Smooth muscle cell (in vitro differentiated cells): ENCODE results near the gene SCNN1B. TPM values are rescaled to one million over a fixed set of nuclear protein-coding genes. Genes with fewer than 3 reads are reported as not detected.

Source experiments
- DNase-seq: peaks from one replicate; lab custom pipeline; 2025; ENCODE audit not compliant: unreplicated experiment; lab: John Stamatoyannopoulos, UW
- H2AFZ ChIP-seq: fragments of 200-600 bp; sonication (generic); 2 replicates; pipeline ENCODE4 v1.6.0; 2016; ENCODE audit warnings: antibody characterized with exemption, low read depth, mild to moderate bottlenecking
- H3F3A ChIP-seq: fragments of 200-600 bp; sonication (generic); 2 replicates; pipeline ENCODE4 v1.6.0; 2017; ENCODE audit warnings: antibody characterized with exemption, low read depth
- H3K27ac ChIP-seq: fragments of 200-600 bp; sonication (generic); 2 replicates; pipeline ENCODE4 v1.5.1; 2016; ENCODE audit warnings: low read depth, mild to moderate bottlenecking
- H3K27me3 ChIP-seq: fragments of 200-600 bp; sonication (generic); 2 replicates; pipeline ENCODE4 v1.6.1; 2016; ENCODE audit warnings: low read depth, mild to moderate bottlenecking
- H3K36me3 ChIP-seq: fragments of 200-600 bp; sonication (generic); 2 replicates; pipeline ENCODE4 v1.5.1; 2016; ENCODE audit warnings: low read depth
- H3K4me1 ChIP-seq: fragments of 200-600 bp; sonication (generic); 2 replicates; pipeline ENCODE4 v1.5.1; 2016; ENCODE audit warnings: low read depth
- H3K4me2 ChIP-seq: fragments of 200-600 bp; sonication (generic); 2 replicates; pipeline ENCODE4 v1.6.0; 2016; ENCODE audit warnings: mild to moderate bottlenecking
- H3K4me3 ChIP-seq: fragments of 200-600 bp; sonication (generic); 2 replicates; pipeline ENCODE4 v1.5.1; 2016; ENCODE audit warnings: mild to moderate bottlenecking
- H3K79me2 ChIP-seq: fragments of 200-600 bp; sonication (generic); 2 replicates; pipeline ENCODE4 v1.6.0; 2016; ENCODE audit warnings: low read depth, mild to moderate bottlenecking
- H3K9ac ChIP-seq: fragments of 200-600 bp; sonication (generic); 2 replicates; pipeline ENCODE4 v1.6.0; 2016; ENCODE audit warnings: low read depth
- H3K9me3 ChIP-seq: fragments of 200-600 bp; sonication (generic); replicated peaks from 2 replicates; pipeline ENCODE4 v1.5.1; 2016; ENCODE audit warnings: low read depth
- H4K20me1 ChIP-seq: fragments of 200-600 bp; sonication (generic); 2 replicates; pipeline ENCODE4 v1.6.0; 2016; ENCODE audit warnings: low read depth
- CTCF ChIP-seq: fragments of 200-600 bp; sonication (generic); IDR thresholded peaks from 2 replicates; pipeline ENCODE4 v1.5.1; 2017; ENCODE audit warnings: borderline replicate concordance, mild to moderate bottlenecking, antibody characterized with exemption; ENCODE audit not compliant: insufficient read depth, poor library complexity, severe bottlenecking
- WGBS: methylation state at CpG from one replicate; pipeline ENCODE4 v1.1.7; 2016; ENCODE audit warnings: low lambda C conversion rate; 5-methylcytosine and 5-hydroxymethylcytosine counted together
- polyA plus RNA-seq: library from polyadenylated mRNA; unstranded; fragments of >200 nt; fragmentation: Nextera tagmentation; extraction: Ambion mirVana; gene quantifications from 2 replicates; pipeline ENCODE4 v1.2.1, GENCODE V29; 2016
- total RNA-seq: library from RNA; depleted of rRNA; stranded (reverse); fragments of >200 nt; gene quantifications from 2 replicates; pipeline ENCODE4 v1.2.3, GENCODE V29; 2014

Gene SCNN1B
- total and polyA plus RNA-seq, 2 experiments from 2014 or later = not detected

GRCh38 chr16:23339787-23340186 lies 37.7 kb downstream of the SCNN1B start:
- TF ChIP-seq CTCF = no peak
- Histone ChIP-seq H3K27me3 (no peaks in the 10 kb centered on the region), H3K9ac (no peak overlapping the region), H3K79me2 (no peaks in the 10 kb centered on the region), H2AFZ (no peak overlapping the region), H3K4me1 (no peaks in the 10 kb centered on the region), H3K27ac (no peak overlapping the region), H3K4me3 (no peak overlapping the region), H4K20me1 (no peaks in the 10 kb centered on the region), H3K9me3 (no peaks in the 10 kb centered on the region), H3K36me3 (no peaks in the 10 kb centered on the region), H3K4me2 (no peak overlapping the region), H3F3A (no peaks in the 10 kb centered on the region)
- WGBS = 92% methylated on average over 3 of the region's 3 CpGs
- DNase-seq = no peak

GRCh38 chr16:23342083-23342640 lies 40.1 kb downstream of the SCNN1B start:
- H3K36me3 ChIP-seq = no peaks in the 10 kb centered on the region
- WGBS = 77% methylated on average over 5 of the region's 5 CpGs

GRCh38 chr16:23343643-23344612 lies 41.8 kb downstream of the SCNN1B start:
- WGBS = 60% methylated on average over 5 of the region's 5 CpGs
- no peaks in the 10 kb centered on the region for H3K36me3 ChIP-seq
- no peaks in the 10 kb centered on the region for H3K27me3 ChIP-seq
- DNase-seq = no peak
- no peak overlapping the region for H2AFZ ChIP-seq
- TF ChIP-seq CTCF = no peak
- no peak overlapping the region for H3K4me3 ChIP-seq
- no peaks in the 10 kb centered on the region for H3F3A ChIP-seq
- H4K20me1 ChIP-seq = no peaks in the 10 kb centered on the region
- H3K79me2 ChIP-seq = no peaks in the 10 kb centered on the region
- no peak overlapping the region for H3K27ac ChIP-seq
- H3K4me2 ChIP-seq = no peak overlapping the region
- H3K9me3 ChIP-seq = no peaks in the 10 kb centered on the region
- no peaks in the 10 kb centered on the region for H3K4me1 ChIP-seq
- H3K9ac ChIP-seq = no peak overlapping the region

More at GRCh38 chr16:23342083-23342640, 40.1 kb downstream of the SCNN1B start:
- H2AFZ ChIP-seq = no peak overlapping the region
- no peak overlapping the region for H3K27ac ChIP-seq
- no peaks in the 10 kb centered on the region for H3K27me3 ChIP-seq
- no peak for DNase-seq
- H3K4me2 ChIP-seq = no peak overlapping the region
- H3K79me2 ChIP-seq = no peaks in the 10 kb centered on the region
- no peak overlapping the region for H3K4me3 ChIP-seq
- TF ChIP-seq CTCF = no peak
- H3K9me3 ChIP-seq = no peaks in the 10 kb centered on the region
- H4K20me1 ChIP-seq = no peaks in the 10 kb centered on the region
- H3K4me1 ChIP-seq = no peaks in the 10 kb centered on the region
- H3K9ac ChIP-seq = no peak overlapping the region
- no peaks in the 10 kb centered on the region for H3F3A ChIP-seq
